Astrocyte of the spinal cord (primary cell): ENCODE measurements around the gene TOLLIP.

Experiments used
- DNase-seq: peaks from one replicate; pipeline ENCODE4 v3.0.0; 2011; ENCODE audit warnings: low read depth, low spot score
- H3K4me3 ChIP-seq: 2 replicates; pipeline ENCODE4 v1.5.1; 2011; ENCODE audit warnings: low read depth, mild to moderate bottlenecking, low read length, moderate library complexity
- in situ Hi-C: cut with HindIII; loops from 2 replicates; pipeline ENCODE4 v1.10.0; 2017; ENCODE audit warnings: low sequenced_read_pairs
- TF ChIP-seq, protein P1 (sequence below): IDR thresholded peaks from 2 replicates; pipeline ENCODE4 v1.5.1; 2012; ENCODE audit warnings: low read depth, mild to moderate bottlenecking, low read length, inconsistent platforms

The TOLLIP gene

DNA sequence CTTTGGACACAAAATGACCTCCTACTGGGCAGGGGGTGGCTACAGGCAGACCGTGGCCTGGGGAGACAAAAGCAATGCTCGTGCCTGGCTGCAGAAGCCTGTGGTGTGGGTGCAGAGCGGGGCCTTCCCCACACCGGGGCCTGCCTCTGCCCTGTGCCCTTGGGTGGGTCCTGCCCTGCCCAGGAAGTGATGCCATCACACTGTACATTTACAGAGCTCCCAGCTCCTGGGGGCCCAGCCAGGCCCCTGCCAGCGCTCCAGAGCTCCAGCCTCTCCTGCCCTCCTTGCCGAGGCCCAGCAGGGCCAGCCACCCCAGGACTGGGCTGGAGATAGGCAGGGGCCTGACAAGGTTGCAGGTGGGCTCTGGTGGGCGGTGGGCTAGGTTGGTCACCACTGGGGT is 46.4 kb downstream of the TOLLIP start:
- in situ Hi-C loops = no loop called here
- TF ChIP-seq, protein P1, sequence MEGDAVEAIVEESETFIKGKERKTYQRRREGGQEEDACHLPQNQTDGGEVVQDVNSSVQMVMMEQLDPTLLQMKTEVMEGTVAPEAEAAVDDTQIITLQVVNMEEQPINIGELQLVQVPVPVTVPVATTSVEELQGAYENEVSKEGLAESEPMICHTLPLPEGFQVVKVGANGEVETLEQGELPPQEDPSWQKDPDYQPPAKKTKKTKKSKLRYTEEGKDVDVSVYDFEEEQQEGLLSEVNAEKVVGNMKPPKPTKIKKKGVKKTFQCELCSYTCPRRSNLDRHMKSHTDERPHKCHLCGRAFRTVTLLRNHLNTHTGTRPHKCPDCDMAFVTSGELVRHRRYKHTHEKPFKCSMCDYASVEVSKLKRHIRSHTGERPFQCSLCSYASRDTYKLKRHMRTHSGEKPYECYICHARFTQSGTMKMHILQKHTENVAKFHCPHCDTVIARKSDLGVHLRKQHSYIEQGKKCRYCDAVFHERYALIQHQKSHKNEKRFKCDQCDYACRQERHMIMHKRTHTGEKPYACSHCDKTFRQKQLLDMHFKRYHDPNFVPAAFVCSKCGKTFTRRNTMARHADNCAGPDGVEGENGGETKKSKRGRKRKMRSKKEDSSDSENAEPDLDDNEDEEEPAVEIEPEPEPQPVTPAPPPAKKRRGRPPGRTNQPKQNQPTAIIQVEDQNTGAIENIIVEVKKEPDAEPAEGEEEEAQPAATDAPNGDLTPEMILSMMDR = no peak
- peak overlapping the region; percentile 39 for H3K4me3 ChIP-seq
- DNase-seq = no peak

DNA sequence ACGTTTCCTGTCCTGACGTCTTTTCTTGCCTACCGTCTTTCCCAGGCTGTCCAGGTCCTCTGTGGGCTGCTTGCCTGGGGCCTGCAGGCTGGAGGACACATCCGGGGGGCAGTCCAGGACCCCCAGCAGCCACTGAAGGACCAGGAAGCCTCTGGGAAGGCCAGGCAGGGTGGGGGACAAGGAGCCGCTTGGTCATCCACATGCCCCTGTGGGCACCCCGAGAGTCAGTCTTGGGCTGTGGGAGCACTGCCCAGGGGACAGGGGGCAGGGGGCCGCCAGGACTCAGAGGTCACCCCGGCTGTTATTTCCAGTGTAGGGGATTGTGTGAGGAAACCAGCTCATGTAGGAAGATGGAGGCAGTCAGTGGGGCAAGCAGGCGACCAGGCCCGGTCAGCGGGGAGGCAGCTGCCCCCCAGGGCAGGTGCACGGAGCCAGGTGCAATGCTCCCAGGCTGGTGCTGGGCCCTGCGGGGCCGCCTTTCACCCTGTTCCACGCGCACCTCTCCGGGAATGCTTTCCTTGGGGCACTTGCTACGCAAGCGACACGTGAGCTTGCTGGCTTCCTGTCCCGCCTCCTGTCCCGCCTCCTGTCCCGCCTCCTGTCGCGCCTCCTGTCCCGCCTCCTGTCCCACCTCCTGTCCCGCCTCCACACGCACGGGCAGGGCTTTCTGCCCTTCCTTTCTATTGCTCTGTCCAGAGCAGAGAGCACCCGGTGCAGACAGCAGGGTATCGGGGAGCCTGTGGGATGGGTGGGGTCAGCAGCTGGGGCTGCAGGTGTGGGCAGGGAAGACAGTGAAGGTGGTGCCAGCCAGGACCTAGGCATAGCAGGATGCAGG is 47.0 kb downstream of the TOLLIP start:
- in situ Hi-C loops = no loop called here
- TF ChIP-seq, protein P1 = no peak
- DNase-seq = peak; percentile 90
- peak overlapping the region; percentile 39 for H3K4me3 ChIP-seq

DNA sequence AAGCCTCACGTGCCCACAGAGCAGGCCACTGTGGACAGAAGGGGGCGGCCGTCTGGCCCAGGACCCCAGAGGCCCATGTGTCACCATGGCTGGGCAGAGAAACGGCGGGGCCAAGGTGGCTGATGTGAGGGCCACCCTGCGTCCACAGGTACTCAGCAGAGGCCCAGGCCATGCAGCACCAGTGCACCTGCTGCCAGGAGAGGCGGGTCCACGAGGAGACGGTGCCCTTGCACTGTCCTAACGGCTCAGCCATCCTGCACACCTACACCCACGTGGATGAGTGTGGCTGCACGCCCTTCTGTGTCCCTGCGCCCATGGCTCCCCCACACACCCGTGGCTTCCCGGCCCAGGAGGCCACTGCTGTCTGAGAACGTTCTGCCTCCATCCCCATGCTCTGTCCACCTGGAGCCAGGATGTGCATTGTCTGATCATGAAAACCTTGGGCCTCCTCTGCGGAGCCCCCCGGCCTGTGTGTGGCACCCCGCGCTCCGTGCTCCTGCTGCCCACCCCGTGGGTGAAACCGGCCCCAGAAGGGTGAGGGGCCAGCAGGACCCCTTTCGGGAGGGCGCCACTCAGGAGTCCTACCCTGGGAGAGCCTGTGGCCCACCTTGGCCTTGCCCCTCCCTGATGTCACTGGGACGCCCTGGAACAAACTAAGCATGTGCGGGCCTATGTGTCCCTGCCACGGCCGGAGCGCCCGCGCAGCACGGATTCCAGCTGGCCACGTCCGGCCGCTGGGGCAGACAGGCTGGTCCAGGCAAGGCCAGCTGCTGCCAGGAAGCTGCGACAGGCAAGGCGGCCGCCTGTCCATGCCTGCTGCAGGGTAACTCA is 48.0 kb downstream of the TOLLIP start:
- no peak overlapping the region for H3K4me3 ChIP-seq
- in situ Hi-C loops = no loop called here
- DNase-seq = no peak

DNA sequence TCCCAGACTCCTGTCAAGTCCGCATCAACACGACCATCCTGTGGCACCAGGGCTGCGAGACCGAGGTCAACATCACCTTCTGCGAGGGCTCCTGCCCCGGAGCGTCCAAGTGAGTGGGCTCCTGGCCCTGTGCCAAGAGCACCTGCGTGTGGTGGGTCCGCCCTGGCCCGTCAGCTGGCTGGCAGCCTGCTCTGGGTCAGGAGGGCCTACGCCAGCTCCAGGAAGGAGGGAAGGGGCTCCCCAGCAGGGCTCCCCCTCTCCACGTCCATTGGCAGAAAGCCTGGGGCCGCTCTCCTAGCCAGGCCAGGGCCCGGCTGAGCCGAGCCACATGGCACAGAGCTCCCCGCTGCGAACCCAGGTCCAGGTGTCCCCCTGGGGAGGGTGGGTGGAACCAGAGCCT is 48.8 kb downstream of the TOLLIP start:
- in situ Hi-C loops = no loop called here
- H3K4me3 ChIP-seq = no peak overlapping the region
- no peak for DNase-seq
- TF ChIP-seq, protein P1 = no peak

More for the DNA sequence above, 48.0 kb downstream of the TOLLIP start:
- TF ChIP-seq, protein P1 = no peak

DNA sequence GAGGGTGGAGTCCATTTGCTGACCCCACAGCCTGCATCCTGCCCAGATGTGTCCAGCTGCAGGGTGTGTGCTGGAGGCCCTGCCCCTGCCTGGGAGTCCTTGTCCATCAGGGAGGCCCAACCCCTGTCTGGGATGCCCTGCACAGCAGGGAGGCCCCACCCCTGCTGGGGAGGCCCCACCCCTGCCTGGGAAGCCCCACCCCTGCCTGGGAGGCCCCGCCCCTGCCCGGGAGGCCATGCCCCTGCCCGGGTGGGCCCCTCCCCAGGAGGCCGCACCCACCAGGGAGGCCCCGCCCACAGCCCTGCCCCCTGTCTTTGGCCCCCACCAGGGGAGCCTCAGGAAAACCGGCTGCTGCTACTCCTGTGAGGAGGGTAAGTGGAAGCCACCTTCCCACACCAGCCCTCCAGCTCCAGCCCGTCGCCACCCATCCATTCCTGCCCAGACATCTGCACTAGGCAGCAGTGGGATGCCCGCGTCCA is 49.4 kb downstream of the TOLLIP start:
- TF ChIP-seq, protein P1 = no peak

DNA sequence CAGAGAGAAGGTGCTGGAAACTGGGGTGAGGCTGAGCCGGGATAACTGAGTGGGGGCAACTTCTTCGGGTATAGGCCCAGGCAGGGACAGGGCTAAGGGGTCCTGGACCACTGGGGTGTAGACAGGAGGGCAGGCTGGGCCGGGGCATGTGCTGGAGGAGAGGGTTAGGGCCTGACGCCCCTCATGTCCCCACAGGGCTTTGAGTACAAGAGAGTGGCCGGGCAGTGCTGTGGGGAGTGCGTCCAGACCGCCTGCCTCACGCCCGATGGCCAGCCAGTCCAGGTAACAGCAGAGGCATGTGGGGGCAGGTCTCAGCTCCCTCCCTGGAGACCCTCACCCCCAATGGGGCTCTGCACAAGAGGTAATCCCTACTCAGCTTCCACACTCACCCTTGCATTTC is 49.9 kb downstream of the TOLLIP start:
- H3K4me3 ChIP-seq = no peak overlapping the region
- no peak for DNase-seq
- TF ChIP-seq, protein P1 = no peak
- in situ Hi-C loops = no loop called here

More for the DNA sequence above, 49.4 kb downstream of the TOLLIP start:
- in situ Hi-C loops = no loop called here
- DNase-seq = no peak
- no peak overlapping the region for H3K4me3 ChIP-seq
